ENCODE results near the gene SCN1A.

The SCN1A gene

DNA sequence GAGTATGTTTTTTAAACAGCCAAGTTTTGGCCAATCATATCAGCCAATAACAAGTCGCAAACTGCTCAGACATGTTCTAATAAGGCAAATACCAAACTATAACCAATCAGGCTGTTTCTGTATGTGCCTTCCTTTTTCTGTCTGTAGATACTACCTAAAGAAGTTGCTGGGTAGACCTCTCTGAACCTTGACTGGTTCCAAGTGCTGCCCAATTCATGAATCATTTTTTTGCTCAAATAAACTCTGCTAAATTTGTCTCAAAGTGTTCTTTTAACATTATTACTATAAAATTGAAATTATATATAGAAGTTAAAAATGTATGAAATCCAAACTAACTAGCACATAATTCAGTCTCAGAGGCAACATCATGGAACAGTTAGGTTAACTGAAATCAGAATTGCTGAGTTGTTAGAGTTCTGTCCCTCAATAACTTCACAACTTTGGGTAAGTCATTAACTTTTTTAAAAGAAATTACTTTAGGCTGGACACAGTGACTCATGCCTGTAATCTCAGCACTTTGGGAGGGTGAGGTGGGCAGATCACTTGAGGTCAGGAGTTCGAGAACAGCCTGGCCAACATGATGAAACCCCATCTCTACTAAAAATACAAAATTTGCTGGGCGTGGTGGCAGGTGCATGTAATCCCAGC lies 169.4 kb downstream of the SCN1A start:
- Histone ChIP-seq H3K9ac (ENCODE audit: low read depth in 1 of 2, low read length in 2 of 2) (no peak overlapping the region), H3K4me3 (ENCODE audit: low read depth in 1 of 2, low read length in 2 of 2) (no peak overlapping the region), H3K36me3 (ENCODE audit: control insufficient read depth in 1 of 2, insufficient read depth in 2 of 2, low read length in 2 of 2) (no peaks in the 10 kb centered on the region), H3K4me1 (ENCODE audit: control insufficient read depth in 1 of 2, insufficient read depth in 2 of 2, low read length in 2 of 2) (peaks cover 7 to 10% of the 10 kb centered on the region in 2 donors), H3K9me3 (ENCODE audit: control insufficient read depth in 1 of 2, low read length in 2 of 2) (no peaks in the 10 kb centered on the region), H3K27me3 (ENCODE audit: control insufficient read depth in 1 of 2, insufficient read depth in 2 of 2, low read length in 2 of 2) (no peaks in the 10 kb centered on the region), H3K27ac (ENCODE audit: low read depth, low read length) (no peak overlapping the region)

DNA sequence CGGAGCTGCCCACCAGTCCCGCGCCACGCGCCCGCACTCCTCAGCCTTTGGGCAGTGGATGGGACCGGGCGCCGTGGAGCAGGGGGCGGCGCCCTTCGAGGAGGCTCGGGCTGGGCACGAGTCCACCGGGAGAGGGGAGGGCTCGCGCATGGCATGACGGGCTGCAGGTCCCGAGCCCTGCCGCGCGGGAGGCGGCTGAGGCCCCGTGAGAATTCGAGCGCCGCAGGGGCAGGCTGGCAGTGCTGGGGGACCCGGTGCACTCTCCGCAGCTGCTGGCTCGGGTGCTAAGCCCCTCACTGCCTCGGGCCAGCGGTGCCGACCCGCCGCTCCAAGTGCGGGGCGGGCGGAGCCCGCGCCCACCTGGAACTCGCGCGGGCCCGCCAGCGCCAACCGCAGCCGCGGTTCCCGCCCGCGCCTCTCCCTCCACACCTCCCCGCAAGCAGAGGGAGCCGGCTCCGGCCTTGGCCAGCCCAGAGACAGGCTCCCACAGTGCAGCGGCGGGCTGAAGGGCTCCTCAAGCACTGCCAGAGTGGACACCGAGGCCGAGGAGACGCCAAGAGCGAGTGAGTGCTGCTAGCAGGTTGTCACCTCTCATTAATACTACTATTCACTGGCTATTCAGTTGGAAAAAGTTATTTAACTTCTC lies 170.7 kb downstream of the SCN1A start:
- no peaks in the 10 kb centered on the region for H3K27me3 ChIP-seq (ENCODE audit: control insufficient read depth in 1 of 2, insufficient read depth in 2 of 2, low read length in 2 of 2)
- no peaks in the 10 kb centered on the region for H3K9me3 ChIP-seq (ENCODE audit: control insufficient read depth in 1 of 2, low read length in 2 of 2)
- H3K36me3 ChIP-seq (ENCODE audit: control insufficient read depth in 1 of 2, insufficient read depth in 2 of 2, low read length in 2 of 2), result no peaks in the 10 kb centered on the region
- no peak overlapping the region for H3K4me3 ChIP-seq (ENCODE audit: low read depth in 1 of 2, low read length in 2 of 2)
- no peak overlapping the region for H3K9ac ChIP-seq (ENCODE audit: low read depth in 1 of 2, low read length in 2 of 2)
- H3K4me1 ChIP-seq (ENCODE audit: control insufficient read depth in 1 of 2, insufficient read depth in 2 of 2, low read length in 2 of 2), result peaks cover 7 to 16% of the 10 kb centered on the region in 2 donors
- H3K27ac ChIP-seq (ENCODE audit: low read depth, low read length), result no peak overlapping the region

DNA sequence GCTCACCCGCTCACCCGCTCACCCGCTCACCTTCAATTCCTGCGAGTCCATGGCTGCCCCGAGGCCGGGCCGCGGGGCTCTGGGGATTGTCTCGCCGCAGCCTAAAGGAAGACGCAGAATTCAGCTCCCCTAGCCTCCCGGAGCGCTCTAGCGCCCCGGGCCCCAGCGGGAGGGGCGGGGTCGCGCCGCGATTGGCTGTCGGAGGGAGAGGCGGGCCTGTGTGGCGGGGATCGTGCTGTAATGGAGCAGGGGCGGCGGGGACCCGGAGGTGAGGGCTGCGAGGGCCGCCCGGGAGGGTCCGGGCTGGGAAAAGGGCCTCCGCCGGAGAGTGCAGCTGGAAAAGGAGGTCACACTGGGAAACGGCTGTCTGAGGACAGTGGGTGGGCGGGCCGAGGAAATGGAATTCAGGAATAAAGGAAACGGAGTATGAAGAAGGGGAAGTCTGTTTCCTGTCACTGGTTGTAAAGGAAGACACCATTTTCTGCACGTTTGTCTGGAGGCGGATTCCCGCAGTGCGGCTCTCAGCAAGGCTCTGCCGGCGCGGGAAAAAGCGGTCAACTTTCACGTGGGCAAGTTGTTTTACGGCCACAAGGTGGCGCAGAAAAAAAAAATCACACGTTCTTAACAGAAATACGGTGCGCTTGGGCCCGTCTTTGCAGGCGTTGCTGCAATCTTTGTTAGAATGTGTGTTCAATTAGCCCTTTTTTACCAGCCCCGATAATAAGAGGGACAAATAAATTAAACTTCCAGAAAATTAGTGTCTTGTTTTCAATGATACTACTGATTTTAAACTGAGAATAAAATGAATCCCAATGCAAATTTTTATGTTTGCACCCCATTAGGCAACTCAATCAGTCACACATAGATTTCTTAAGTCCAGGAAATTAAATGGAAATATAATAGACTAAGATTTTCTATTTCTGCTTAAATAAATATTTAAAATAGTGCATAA lies 173.9 kb downstream of the SCN1A start, which contains the start of gene TTC21B:
Gene TTC21B (minus strand): TSS at position 122 of the 952 bp plus-strand sequence. CDS start 71 bp downstream, at position 51.
- Histone ChIP-seq H3K9me3 (ENCODE audit: control insufficient read depth in 1 of 2, low read length in 2 of 2) (no peaks in the 10 kb centered on the region), H3K4me3 (ENCODE audit: low read depth in 1 of 2, low read length in 2 of 2) (peak within 1 kb of the TSS; percentile 70 to 80), H3K27me3 (ENCODE audit: control insufficient read depth in 1 of 2, insufficient read depth in 2 of 2, low read length in 2 of 2) (no peaks in the 10 kb centered on the region), H3K36me3 (ENCODE audit: control insufficient read depth in 1 of 2, insufficient read depth in 2 of 2, low read length in 2 of 2) (no peaks in the 10 kb centered on the region), H3K4me1 (ENCODE audit: control insufficient read depth in 1 of 2, insufficient read depth in 2 of 2, low read length in 2 of 2) (peaks cover 7 to 16% of the 10 kb centered on the region in 2 donors), H3K9ac (ENCODE audit: low read depth in 1 of 2, low read length in 2 of 2) (peak within 1 kb of the TSS; percentile 65 to 82), H3K27ac (ENCODE audit: low read depth, low read length) (peak within 1 kb of the TSS; percentile 58)

DNA sequence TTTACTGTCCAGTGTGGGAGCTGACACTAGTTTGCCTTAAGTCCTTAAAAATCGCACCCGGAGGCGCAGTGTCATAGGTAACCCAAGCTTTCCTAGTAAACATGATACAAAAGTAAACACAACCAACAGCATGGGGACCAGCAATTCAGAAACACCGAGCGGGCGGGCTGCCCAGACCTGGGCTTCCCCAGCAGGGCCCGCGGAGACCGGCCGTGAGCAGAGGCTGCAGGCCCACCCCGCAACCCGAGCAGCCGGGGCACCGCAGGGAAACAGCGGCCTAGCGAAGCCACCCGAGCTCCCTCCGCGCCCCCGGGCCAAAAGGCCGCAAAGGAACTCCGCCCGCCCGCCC lies 174.5 kb downstream of the SCN1A start:
- H3K36me3 ChIP-seq (ENCODE audit: control insufficient read depth in 1 of 2, insufficient read depth in 2 of 2, low read length in 2 of 2), result no peaks in the 10 kb centered on the region
- H3K4me1 ChIP-seq (ENCODE audit: control insufficient read depth in 1 of 2, insufficient read depth in 2 of 2, low read length in 2 of 2), result peaks cover 7 to 16% of the 10 kb centered on the region in 2 donors
- H3K27me3 ChIP-seq (ENCODE audit: control insufficient read depth in 1 of 2, insufficient read depth in 2 of 2, low read length in 2 of 2), result no peaks in the 10 kb centered on the region
- peak overlapping the region; percentile 70 to 80 for H3K4me3 ChIP-seq (ENCODE audit: low read depth in 1 of 2, low read length in 2 of 2)
- H3K9ac ChIP-seq (ENCODE audit: low read depth in 1 of 2, low read length in 2 of 2), result peak overlapping the region; percentile 65 to 82
- H3K27ac ChIP-seq (ENCODE audit: low read depth, low read length), result peak overlapping the region; percentile 58
- no peaks in the 10 kb centered on the region for H3K9me3 ChIP-seq (ENCODE audit: control insufficient read depth in 1 of 2, low read length in 2 of 2)

DNA sequence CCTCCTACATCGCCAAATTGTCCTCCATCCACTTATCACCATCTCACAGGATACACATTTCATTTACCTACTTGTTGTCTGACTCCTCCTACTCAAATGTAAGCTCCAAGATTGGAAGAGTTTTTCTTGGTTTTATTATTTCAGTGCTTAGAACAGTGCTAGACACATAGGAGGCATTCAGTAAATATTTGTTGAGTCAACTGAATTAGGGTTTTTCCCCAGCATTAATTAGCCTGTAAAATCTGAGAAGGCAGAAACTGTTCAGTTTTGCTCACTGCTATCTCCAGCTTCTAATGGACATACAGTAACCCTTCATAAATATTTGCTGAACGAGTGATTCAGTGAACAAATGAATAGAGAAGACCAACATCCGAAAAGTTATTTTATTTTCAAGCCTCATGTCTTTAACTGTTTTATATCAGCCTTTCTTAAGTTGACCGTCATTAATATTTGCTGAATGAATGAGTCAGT lies 175.0 kb downstream of the SCN1A start:
- no peaks in the 10 kb centered on the region for H3K9me3 ChIP-seq (ENCODE audit: control insufficient read depth in 1 of 2, low read length in 2 of 2)
- H3K4me1 ChIP-seq (ENCODE audit: control insufficient read depth in 1 of 2, insufficient read depth in 2 of 2, low read length in 2 of 2), result peaks cover 7 to 16% of the 10 kb centered on the region in 2 donors
- no peaks in the 10 kb centered on the region for H3K36me3 ChIP-seq (ENCODE audit: control insufficient read depth in 1 of 2, insufficient read depth in 2 of 2, low read length in 2 of 2)
- peak overlapping the region; percentile 70 to 80 for H3K4me3 ChIP-seq (ENCODE audit: low read depth in 1 of 2, low read length in 2 of 2)
- no peak overlapping the region for H3K27ac ChIP-seq (ENCODE audit: low read depth, low read length)
- peak overlapping the region; percentile 65 to 82 for H3K9ac ChIP-seq (ENCODE audit: low read depth in 1 of 2, low read length in 2 of 2)
- H3K27me3 ChIP-seq (ENCODE audit: control insufficient read depth in 1 of 2, insufficient read depth in 2 of 2, low read length in 2 of 2), result no peaks in the 10 kb centered on the region

DNA sequence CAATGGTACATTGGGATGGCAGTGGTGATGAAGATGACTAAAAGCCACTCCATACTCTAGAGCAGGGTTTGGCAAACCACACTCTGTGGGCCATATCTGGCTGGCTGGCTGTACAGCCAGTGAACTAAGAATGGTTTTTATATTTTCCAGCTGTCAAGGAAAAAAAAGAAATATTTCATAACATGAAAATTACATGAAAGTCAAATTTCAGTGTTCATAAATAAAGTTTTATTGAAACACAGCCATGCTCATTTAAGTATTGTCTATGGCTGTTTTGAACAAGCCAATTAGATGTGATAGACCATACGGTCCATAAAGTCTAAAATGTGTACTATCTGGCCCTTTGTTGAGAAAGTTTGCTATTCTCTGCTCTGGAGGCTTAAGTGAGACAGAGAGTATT lies 175.7 kb downstream of the SCN1A start:
- Histone ChIP-seq H3K4me1 (ENCODE audit: control insufficient read depth in 1 of 2, insufficient read depth in 2 of 2, low read length in 2 of 2) (peaks cover 7 to 16% of the 10 kb centered on the region in 2 donors), H3K27ac (ENCODE audit: low read depth, low read length) (no peak overlapping the region), H3K36me3 (ENCODE audit: control insufficient read depth in 1 of 2, insufficient read depth in 2 of 2, low read length in 2 of 2) (no peaks in the 10 kb centered on the region), H3K9me3 (ENCODE audit: control insufficient read depth in 1 of 2, low read length in 2 of 2) (no peaks in the 10 kb centered on the region), H3K4me3 (ENCODE audit: low read depth in 1 of 2, low read length in 2 of 2) (peak overlapping the region in 1 of 2 donors; percentile 70), H3K27me3 (ENCODE audit: control insufficient read depth in 1 of 2, insufficient read depth in 2 of 2, low read length in 2 of 2) (no peaks in the 10 kb centered on the region), H3K9ac (ENCODE audit: low read depth in 1 of 2, low read length in 2 of 2) (no peak overlapping the region)

DNA sequence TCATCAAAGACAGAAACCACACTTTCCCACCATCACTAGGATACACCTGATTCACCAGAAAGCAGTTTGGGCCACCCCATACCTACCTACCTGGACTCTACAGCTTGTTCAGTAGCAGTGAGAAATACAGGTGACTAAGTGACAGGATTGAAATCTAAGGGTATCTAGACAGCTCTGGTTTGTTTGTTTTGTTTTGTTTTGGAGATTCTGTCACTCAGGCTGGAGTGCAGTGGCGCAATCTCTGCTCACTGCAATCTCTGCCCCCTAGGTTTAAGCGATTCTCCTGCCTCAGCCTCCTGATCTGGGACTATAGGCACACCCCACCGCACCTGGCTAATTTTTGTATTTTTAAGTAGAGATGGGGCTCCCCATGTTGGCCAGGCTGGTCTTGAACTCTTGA lies 177.4 kb downstream of the SCN1A start:
- no peak overlapping the region for H3K27ac ChIP-seq (ENCODE audit: low read depth, low read length)
- no peaks in the 10 kb centered on the region for H3K36me3 ChIP-seq (ENCODE audit: control insufficient read depth in 1 of 2, insufficient read depth in 2 of 2, low read length in 2 of 2)
- H3K27me3 ChIP-seq (ENCODE audit: control insufficient read depth in 1 of 2, insufficient read depth in 2 of 2, low read length in 2 of 2), result no peaks in the 10 kb centered on the region
- no peaks in the 10 kb centered on the region for H3K9me3 ChIP-seq (ENCODE audit: control insufficient read depth in 1 of 2, low read length in 2 of 2)
- no peak overlapping the region for H3K9ac ChIP-seq (ENCODE audit: low read depth in 1 of 2, low read length in 2 of 2)
- peaks cover 7 to 16% of the 10 kb centered on the region in 2 donors for H3K4me1 ChIP-seq (ENCODE audit: control insufficient read depth in 1 of 2, insufficient read depth in 2 of 2, low read length in 2 of 2)
- no peak overlapping the region for H3K4me3 ChIP-seq (ENCODE audit: low read depth in 1 of 2, low read length in 2 of 2)

DNA sequence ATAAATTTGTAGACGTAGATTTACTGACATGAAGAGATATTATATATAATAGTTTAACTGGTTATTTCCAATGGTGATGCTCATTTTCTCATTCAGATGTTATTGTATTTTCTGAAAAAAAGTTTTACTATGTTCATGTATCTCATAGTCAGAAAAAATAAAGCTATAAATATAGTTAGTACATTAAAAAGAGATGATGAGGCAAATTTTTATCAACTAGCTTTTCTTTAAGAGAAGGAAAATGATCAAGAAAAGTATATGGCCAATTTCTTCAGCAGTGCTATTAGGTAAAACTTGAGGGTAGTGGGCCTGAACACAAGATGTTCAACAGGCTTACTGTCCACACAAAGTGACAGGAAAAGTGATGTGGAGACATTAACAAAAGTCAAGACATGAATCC lies 186.0 kb downstream of the SCN1A start:
- H3K4me3 ChIP-seq (ENCODE audit: low read depth in 1 of 2, low read length in 2 of 2), result no peak overlapping the region
- no peaks in the 10 kb centered on the region for H3K27me3 ChIP-seq (ENCODE audit: control insufficient read depth in 1 of 2, insufficient read depth in 2 of 2, low read length in 2 of 2)
- H3K4me1 ChIP-seq (ENCODE audit: control insufficient read depth in 1 of 2, insufficient read depth in 2 of 2, low read length in 2 of 2), result no peaks in the 10 kb centered on the region
- no peaks in the 10 kb centered on the region for H3K9me3 ChIP-seq (ENCODE audit: control insufficient read depth in 1 of 2, low read length in 2 of 2)
- H3K9ac ChIP-seq (ENCODE audit: low read depth in 1 of 2, low read length in 2 of 2), result no peak overlapping the region
- no peak overlapping the region for H3K27ac ChIP-seq (ENCODE audit: low read depth, low read length)
- peaks cover 15 to 29% of the 10 kb centered on the region in 2 donors for H3K36me3 ChIP-seq (ENCODE audit: control insufficient read depth in 1 of 2, insufficient read depth in 2 of 2, low read length in 2 of 2)

DNA sequence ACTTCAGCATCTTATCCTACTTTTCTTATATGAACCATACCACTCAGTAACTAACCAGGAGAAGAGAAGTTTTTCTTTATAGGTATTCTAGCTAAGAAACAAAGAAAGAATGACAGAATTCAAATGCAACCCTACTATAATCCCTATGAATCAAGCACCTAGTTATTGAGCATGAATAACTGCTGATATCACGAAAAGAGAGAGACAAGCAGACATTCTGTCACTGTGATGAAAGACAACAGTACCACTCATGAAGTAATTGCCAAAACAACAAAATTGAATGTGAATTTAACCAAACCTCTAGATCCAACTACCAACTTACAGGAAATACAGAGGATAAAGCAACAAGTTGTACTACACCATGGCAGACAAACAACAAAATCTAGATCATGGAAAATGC lies 189.6 kb downstream of the SCN1A start:
- H3K9me3 ChIP-seq (ENCODE audit: control insufficient read depth in 1 of 2, low read length in 2 of 2), result no peaks in the 10 kb centered on the region
- H3K4me1 ChIP-seq (ENCODE audit: control insufficient read depth in 1 of 2, insufficient read depth in 2 of 2, low read length in 2 of 2), result no peaks in the 10 kb centered on the region
- no peaks in the 10 kb centered on the region for H3K27me3 ChIP-seq (ENCODE audit: control insufficient read depth in 1 of 2, insufficient read depth in 2 of 2, low read length in 2 of 2)
- no peak overlapping the region for H3K27ac ChIP-seq (ENCODE audit: low read depth, low read length)
- no peak overlapping the region for H3K9ac ChIP-seq (ENCODE audit: low read depth in 1 of 2, low read length in 2 of 2)
- peaks cover 12 to 29% of the 10 kb centered on the region in 2 donors for H3K36me3 ChIP-seq (ENCODE audit: control insufficient read depth in 1 of 2, insufficient read depth in 2 of 2, low read length in 2 of 2)
- H3K4me3 ChIP-seq (ENCODE audit: low read depth in 1 of 2, low read length in 2 of 2), result no peak overlapping the region
